PFSK-1 (cell line): Measurements from ENCODE around the gene C8G.

Experiments used
- FOXP2 ChIP-seq: optimal IDR thresholded peaks from 2 replicates; pipeline ENCODE3; 2011; ENCODE audit warnings: borderline replicate concordance, control low read depth, inconsistent platforms; ENCODE audit not compliant: insufficient read depth; ENCODE audit errors: extremely low read length, extremely low read depth
- POLR2AphosphoS5 ChIP-seq: IDR thresholded peaks from 2 replicates; pipeline ENCODE4 v1.6.1; 2012; ENCODE audit warnings: low read depth, mild to moderate bottlenecking, control low read depth, low read length, moderate library complexity
- SIN3A ChIP-seq: IDR thresholded peaks from 2 replicates; pipeline ENCODE4 v1.6.1; 2012; ENCODE audit warnings: mild to moderate bottlenecking, low read length, moderate library complexity, borderline replicate concordance; ENCODE audit not compliant: insufficient read depth
- TAF1 ChIP-seq: IDR thresholded peaks from 2 replicates; pipeline ENCODE4 v1.6.1; 2012; ENCODE audit warnings: low read length, control low read depth, borderline replicate concordance; ENCODE audit not compliant: insufficient read depth
- TF ChIP-seq, protein P1 (sequence below), 2 experiments: IDR thresholded peaks; 2 replicates each; pipeline versions ENCODE4 v1.6.1 to v1.8.0; 2011 to 2012; ENCODE audit warnings: low read depth in 2 of 2, low read length in 2 of 2, control low read depth in 1 of 2, inconsistent platforms in 1 of 2, mild to moderate bottlenecking in 1 of 2, moderate library complexity in 1 of 2; ENCODE audit not compliant: insufficient read depth in 1 of 2

C8G gene

DNA sequence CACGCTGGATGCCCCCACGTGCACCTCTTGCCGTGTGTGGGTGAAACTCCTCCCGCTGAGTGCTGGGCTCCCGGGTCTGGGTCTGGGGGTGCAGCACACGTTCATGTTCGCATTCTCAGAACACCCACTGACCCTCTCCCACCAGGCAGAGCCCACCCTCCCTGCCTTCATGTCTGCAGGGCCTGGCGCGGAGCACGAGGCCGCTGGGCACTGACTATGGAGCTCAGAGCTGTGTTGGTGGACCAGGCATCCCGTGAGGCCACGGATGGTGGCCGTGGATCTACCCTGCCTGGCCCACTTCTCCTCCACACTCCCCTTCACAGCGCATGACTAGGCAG lies 15.9 kb downstream of the C8G start:
- TF ChIP-seq TAF1 (no peak), FOXP2 (no peak), SIN3A (no peak), POLR2AphosphoS5 (no peak)
- TF ChIP-seq, protein P1, sequence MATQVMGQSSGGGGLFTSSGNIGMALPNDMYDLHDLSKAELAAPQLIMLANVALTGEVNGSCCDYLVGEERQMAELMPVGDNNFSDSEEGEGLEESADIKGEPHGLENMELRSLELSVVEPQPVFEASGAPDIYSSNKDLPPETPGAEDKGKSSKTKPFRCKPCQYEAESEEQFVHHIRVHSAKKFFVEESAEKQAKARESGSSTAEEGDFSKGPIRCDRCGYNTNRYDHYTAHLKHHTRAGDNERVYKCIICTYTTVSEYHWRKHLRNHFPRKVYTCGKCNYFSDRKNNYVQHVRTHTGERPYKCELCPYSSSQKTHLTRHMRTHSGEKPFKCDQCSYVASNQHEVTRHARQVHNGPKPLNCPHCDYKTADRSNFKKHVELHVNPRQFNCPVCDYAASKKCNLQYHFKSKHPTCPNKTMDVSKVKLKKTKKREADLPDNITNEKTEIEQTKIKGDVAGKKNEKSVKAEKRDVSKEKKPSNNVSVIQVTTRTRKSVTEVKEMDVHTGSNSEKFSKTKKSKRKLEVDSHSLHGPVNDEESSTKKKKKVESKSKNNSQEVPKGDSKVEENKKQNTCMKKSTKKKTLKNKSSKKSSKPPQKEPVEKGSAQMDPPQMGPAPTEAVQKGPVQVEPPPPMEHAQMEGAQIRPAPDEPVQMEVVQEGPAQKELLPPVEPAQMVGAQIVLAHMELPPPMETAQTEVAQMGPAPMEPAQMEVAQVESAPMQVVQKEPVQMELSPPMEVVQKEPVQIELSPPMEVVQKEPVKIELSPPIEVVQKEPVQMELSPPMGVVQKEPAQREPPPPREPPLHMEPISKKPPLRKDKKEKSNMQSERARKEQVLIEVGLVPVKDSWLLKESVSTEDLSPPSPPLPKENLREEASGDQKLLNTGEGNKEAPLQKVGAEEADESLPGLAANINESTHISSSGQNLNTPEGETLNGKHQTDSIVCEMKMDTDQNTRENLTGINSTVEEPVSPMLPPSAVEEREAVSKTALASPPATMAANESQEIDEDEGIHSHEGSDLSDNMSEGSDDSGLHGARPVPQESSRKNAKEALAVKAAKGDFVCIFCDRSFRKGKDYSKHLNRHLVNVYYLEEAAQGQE (IDR thresholded peaks at IDR 0.05; ENCODE audit: insufficient read depth in 1 of 2, low read depth in 2 of 2, low read length in 2 of 2) = no peak

DNA sequence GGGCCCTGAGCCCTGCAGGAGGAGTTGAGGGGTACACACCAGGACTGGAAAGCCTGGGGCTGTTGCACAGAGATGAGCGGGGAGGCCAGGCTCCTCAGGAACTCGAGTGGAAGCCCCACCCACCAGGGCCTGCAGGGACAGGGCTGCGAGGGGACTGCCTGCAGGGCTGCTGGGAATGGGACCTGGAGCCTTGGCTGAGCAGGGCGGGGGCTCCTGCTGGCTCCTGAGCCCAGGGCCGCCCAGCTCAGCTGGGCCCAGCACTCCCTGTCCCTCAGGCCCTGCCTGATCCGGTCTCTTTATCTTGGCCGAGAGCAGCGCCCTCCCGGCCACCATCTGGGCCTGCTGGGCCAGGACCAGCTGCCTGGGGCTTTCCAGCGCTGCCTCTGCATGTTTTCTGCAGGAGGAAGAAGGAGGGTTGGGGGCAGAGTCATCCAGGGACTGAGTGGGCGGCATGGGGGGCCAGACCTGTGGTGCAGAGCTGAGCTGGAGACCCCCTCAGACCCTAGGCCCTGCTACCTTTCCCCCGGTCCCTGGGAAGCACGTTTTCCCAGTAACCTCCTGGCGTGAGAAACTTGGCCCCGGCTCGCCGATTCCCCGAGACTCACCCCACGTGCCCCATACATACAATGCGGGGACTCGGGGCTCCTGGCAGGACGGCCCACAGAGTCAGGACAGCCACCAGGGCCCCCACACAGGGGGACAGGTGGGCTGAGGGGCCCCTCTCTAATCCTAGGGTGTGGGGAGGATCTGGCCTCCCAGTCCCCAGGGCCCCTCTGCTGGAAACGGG lies 16.4 kb downstream of the C8G start:
- no peak for TF ChIP-seq POLR2AphosphoS5
- TF ChIP-seq SIN3A = no peak
- TF ChIP-seq FOXP2 = no peak
- TF ChIP-seq, protein P1 (IDR thresholded peaks at IDR 0.05; ENCODE audit: insufficient read depth in 1 of 2, low read depth in 2 of 2, low read length in 2 of 2) = no peak
- TF ChIP-seq TAF1 = no peak

DNA sequence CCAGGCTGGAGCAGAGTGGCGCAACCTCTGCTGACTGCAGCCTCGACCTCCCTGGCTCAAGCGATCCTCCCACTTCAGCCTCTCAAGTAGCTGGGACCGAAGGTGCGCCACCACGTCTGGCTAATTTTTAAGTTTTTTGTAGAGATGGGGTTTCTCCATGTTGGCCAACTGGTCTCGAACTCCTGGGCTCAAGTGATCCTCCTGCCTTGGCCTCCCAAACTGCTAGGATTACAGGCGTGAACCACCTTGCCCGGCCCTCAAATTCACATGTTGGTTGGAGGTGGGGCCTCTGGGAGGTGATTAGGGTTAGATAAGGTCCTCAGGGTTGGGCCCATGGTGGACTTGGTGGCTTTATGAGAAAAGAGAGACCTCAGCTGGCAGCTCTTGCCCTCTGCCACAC lies 17.1 kb downstream of the C8G start:
- TF ChIP-seq POLR2AphosphoS5 = no peak
- TF ChIP-seq SIN3A = no peak
- no peak for TF ChIP-seq TAF1
- no peak for TF ChIP-seq FOXP2
- TF ChIP-seq, protein P1 (IDR thresholded peaks at IDR 0.05; ENCODE audit: insufficient read depth in 1 of 2, low read depth in 2 of 2, low read length in 2 of 2) = no peak

DNA sequence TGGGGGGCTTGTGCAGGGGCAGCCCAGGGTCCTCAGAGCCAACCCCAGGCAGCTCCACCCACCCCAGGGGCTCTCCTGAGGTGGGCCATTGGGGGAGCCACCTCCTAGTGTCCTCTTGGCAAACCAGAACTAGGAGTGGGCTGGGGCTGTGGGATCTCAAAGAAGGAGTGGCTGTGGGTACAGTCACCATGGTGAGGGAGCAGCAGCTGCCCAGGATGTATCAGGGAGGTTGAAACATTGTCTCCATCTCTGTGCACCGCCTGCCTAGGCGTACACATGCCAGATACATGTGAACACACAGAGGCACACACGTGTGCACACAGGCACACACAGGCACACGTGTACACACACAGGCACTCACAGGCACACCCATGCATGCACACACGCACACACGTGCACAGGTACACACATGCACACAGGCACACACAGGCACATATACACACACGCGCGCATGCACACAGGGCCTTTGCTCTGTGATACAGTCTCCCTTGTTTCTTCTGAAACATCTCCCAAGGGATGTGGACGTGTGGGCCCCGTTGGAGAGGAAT lies 17.7 kb downstream of the C8G start:
- TF ChIP-seq POLR2AphosphoS5 (no peak), FOXP2 (no peak), SIN3A (no peak), TAF1 (no peak)
- TF ChIP-seq, protein P1 (IDR thresholded peaks at IDR 0.05; ENCODE audit: insufficient read depth in 1 of 2, low read depth in 2 of 2, low read length in 2 of 2) = no peak
